GM10248 (cell line): ENCODE measurements around the gene ASPSCR1.

Experiments
- CTCF ChIA-PET: fragments of 300-600 bp; sonication (Branson Sonifier 250); formaldehyde crosslinking; extraction: SDS; loops from one replicate; lab custom pipeline; 2021; ENCODE audit warnings: antibody characterized with exemption; lab: Yijun Ruan, JAX
- POLR2A ChIA-PET: fragments of 350-650 bp; sonication (Branson Sonifier 250); formaldehyde crosslinking; extraction: SDS; loops from one replicate; lab custom pipeline; 2020; ENCODE audit warnings: antibody characterized with exemption; lab: Yijun Ruan, JAX
- DNase-seq: peaks from one replicate; pipeline ENCODE4 v3.0.0; 2012; ENCODE audit errors: extremely low spot score
- CTCF ChIP-seq: IDR thresholded peaks from 2 replicates; pipeline ENCODE4 v1.5.1; 2012; ENCODE audit warnings: mild to moderate bottlenecking, low read depth; ENCODE audit errors: extremely low read depth, missing control alignments, control extremely low read depth

Gene ASPSCR1

GRCh38 chr17:82022310-82022980, 45.0 kb downstream of the ASPSCR1 start, which contains the start of gene CENPX:
TSS of gene CENPX (minus strand) at chr17:82022878. CDS start at chr17:82022861, 17 bp downstream.
- no peak for TF ChIP-seq CTCF
- ChIA-PET CTCF (interaction anchor here (1.2 to 10.6 kb wide), 9 partner anchors 9 to 132 kb away, joined by 3 to 106 read pairs (median 7); partner anchors contain the start of genes DCXR, NOTUM and RAC3), POLR2A (interaction anchor here (0.7 to 1.8 kb wide), 3 partner anchors 15 to 442 kb away, joined by 3 to 14 read pairs (median 5); partner anchors contain the start of gene DCXR)
- no peak for DNase-seq

DNA sequence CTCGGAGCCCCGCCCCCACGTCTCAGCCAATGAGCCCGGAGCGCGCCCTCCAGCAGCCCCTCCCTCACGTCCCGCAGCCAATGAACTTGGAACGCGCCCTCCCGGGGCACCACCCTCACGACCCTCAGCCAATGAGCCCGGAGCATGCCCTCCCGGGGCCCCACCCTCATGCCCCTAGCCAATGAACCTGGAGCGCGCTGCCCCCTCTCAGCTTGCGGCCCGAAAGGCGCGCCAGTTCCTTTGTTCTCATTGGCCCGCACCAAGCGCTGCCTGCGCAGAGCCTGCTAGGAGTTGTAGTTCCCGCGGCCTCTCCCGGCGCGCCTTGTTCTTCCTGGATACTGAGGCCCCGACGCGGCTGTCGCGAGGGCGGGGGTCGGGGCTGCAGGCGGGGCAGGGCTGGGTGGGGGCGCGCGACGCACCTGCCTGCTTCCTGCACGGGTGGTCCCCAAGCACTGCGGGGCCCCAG, 45.6 kb downstream of the ASPSCR1 start, which contains the start of gene LRRC45:
LRRC45 (plus strand) TSS at position 325 of the 466 bp plus-strand sequence. CDS start 339 bp downstream, outside the sequence.
- no peak for TF ChIP-seq CTCF
- CTCF ChIA-PET: interaction anchor here (1.1 to 10.6 kb wide), 9 partner anchors 8 to 132 kb away, joined by 3 to 106 read pairs (median 7); partner anchors contain the start of genes DCXR, NOTUM and RAC3
- POLR2A ChIA-PET: interaction anchor here (0.5 to 1.8 kb wide), 4 partner anchors 15 to 441 kb away, joined by 3 to 14 read pairs (median 4); partner anchors contain the start of gene DCXR
- peak; percentile 99 for DNase-seq

GRCh38 chr17:82023447-82024241, 46.2 kb downstream of the ASPSCR1 start:
- no peak for TF ChIP-seq CTCF
- POLR2A ChIA-PET: interaction anchor here (0.5 to 1.8 kb wide), 3 partner anchors 14 to 289 kb away, joined by 3 to 14 read pairs (median 3); partner anchors contain the start of gene DCXR

DNA sequence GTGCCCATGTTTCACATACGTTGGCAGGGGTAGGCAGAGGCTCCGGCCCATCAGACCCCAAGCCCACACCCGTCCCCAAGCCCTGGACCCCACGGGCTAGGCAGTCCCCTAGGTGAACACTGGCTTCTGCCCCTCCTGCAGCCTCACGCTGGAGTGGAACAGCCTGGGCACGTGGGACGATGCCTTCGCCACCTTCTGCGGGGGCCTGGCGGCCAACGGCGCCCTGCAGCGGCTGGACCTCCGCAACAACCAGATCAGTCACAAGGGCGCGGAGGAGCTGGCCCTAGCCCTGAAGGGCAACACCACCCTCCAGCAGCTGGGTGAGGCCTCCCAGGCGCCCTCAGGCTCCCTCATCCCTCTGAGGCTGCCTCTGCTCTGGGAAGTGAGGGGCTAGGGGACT, 47.4 kb downstream of the ASPSCR1 start:
- no peak for DNase-seq
- POLR2A ChIA-PET: no interaction called here
- CTCF ChIA-PET: interaction anchor here (2.7 to 9.3 kb wide), 2 partner anchors 15 to 130 kb away, joined by 7 to 67 read pairs; partner anchors contain the start of gene DCXR
- TF ChIP-seq CTCF: no peak

More at GRCh38 chr17:82023447-82024241, 46.2 kb downstream of the ASPSCR1 start:
- CTCF ChIA-PET: interaction anchor here (1.1 to 10.6 kb wide), 6 partner anchors 9 to 131 kb away, joined by 3 to 106 read pairs (median 6); partner anchors contain the start of genes DCXR and NOTUM
- DNase-seq: no peak

GRCh38 chr17:82025401-82026107, 48.1 kb downstream of the ASPSCR1 start:
- DNase-seq: no peak
- ChIA-PET CTCF (interaction anchor here (1.3 to 9.3 kb wide), 3 partner anchors 14 to 129 kb away, joined by 3 to 67 read pairs (median 4); partner anchors contain the start of gene DCXR), POLR2A (interaction anchor here (0.5 kb wide), 1 partner anchor 143 kb away, joined by 3 read pairs; no protein-coding TSS in a partner anchor)
- no peak for TF ChIP-seq CTCF
